ENCODE data around the gene PPP2R3A.
A peak's percentile ranks its signal among the peaks of the same experiment; 100 is the strongest.

The PPP2R3A gene

DNA sequence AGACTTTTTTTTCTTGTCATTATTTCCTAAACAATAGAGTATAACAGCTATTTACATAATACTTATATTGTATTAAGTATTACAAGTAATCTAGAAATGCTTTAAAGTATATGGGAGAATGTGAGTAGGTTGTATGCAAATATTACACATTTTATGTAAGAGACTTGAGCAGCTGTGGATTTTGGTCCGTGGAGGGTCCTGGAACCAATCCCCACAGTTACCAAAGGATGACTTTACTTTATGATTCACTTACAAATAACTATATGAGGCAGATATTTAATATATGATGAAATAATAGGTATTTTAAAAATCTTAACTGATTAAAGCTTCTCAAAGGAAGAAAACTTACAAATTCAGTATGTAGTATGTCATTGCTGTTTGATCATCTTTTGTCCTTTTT lies 56.3 kb downstream of the PPP2R3A start:
- no peak for DNase-seq (ENCODE audit: extremely low read depth in 1 of 2, low read depth in 1 of 2)

DNA sequence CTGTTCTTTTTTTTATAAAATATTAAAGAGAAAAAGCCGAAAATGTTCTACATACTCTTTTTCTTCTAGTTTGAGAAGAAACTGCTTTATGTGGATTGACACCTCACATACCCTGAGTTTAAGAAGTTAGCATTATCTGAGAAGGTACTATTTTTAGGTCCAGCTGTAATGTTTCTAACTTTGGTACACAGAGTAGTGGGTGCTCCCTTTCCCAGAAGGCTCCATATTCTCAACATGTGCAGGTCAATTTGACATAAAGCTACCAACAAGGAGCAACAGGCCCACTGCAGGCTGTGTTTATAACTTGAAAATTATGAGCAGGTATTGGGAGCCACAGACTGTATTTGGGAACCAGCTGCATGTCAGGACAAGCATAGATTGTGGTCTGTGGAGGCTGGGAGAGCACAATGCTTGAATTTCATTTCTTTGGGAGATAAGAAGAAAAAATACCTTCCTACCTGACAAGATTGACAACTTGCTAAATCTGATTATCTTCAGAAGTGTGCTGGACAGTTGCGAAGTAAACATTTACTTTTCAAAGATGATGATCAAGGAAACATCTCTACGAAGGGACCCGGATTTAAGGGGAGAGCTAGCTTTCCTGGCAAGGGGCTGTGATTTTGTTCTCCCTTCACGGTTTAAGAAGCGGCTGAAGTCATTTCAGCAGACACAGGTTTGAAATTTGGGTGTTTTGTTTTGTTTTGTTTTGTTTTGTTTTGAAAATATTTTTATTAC lies 57.2 kb downstream of the PPP2R3A start:
- no peak for DNase-seq (ENCODE audit: extremely low read depth in 1 of 2, low read depth in 1 of 2)

DNA sequence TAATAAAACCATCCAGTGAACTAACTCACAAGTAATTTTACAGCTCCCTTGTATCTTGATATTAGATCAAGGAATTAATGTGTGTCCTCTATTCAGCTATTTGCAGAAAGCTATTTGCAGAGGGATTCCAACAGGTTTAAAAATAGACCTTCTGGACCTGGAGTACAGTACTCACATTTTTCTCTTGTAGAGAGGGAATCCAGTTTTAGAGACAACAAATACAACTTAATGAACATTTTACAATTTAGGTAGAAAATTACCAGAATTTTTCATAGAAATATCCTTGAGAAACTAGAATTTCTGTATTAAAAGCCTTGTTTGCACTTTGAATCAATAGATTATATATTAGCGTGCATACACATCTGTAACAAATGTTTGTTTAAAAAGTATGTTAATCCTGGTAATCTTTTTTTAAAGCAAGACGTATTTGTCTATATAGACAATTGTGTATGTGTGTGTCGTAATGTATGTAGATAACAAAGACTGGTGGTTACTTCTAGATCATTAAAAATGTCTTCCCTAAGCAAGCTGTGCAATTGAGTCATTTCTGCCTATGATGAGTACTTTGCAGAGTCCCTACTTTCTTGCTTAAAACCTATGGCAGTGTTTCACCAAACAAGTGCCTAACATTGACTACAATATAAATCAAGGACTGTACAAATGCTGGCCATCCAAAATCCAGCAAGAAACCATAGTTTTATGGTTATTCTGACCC lies 57.9 kb downstream of the PPP2R3A start:
- DNase-seq (ENCODE audit: extremely low read depth in 1 of 2, low read depth in 1 of 2), result no peak

DNA sequence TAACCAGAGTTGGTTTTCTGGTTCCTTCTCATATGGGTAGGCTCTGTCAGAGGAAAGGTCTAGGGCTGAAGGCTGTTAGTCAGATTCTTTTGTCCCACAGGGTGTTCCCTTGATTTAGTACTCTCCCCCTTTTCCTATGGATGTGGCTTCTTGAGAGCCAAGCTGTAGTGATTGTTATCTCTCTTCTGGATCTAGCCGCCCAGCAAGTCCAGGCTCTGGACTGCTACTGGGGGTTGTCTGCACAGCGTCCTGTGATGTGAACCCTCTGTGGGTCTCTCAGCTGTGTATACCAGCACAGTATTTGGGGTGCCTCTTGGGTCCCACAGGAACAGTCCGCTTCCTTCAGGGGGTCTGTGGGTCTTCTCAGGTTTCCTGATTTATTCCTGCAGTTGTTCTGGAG lies 70.8 kb downstream of the PPP2R3A start:
- no peak for DNase-seq (ENCODE audit: extremely low read depth in 1 of 2, low read depth in 1 of 2)

DNA sequence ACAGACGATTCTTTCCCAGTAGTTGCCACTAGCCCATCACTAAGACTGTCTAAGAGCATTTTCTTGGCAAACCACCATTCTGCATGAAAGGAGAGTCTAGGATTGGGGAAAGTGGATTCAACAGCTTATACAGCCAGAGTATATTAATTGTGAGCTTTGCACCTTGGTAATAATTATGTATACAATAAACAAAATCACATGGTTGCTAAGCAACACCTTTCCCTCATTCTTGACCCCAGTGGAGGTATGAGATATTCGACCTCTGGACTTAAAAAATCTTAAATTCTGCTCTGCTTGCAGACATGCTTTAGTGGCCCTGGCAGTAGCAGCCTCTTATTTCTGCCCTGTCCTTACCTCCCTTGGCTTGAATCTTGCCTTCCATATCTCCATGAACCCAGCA lies 73.1 kb downstream of the PPP2R3A start:
- DNase-seq (ENCODE audit: extremely low read depth in 1 of 2, low read depth in 1 of 2), result no peak

DNA sequence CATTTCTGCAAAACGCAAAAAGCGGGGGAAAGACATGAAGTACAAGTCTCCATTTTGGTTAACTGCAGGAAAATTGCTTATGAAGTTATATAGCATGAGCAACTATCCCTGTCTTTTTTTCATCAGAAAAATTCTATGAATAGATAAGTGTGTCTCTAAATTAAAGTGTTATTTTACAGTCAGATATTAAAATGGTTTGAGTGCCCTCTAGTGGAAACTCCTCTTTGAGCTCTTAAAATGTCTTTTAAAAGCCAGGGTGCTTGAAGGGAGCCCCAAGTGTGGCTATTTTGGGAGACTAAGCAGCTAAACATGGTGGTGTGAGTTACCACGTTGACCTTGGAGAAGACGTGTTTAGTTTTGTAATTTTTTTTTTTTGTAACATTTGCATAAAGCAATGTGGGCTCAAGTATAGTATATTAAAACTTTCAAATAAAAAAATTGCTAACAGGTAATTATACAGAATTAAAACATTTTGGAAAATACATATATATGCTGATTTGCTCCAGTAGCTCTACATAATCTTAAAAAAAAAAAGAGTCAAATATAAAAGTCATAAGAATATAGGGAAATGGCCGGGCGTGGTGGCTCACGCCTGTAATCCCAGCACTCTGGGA lies 77.2 kb downstream of the PPP2R3A start:
- DNase-seq (ENCODE audit: extremely low read depth in 1 of 2, low read depth in 1 of 2), result no peak

- DNase-seq (ENCODE audit: extremely low read depth in 1 of 2, low read depth in 1 of 2), result no peak
Observed at GRCh38 chr3:136044980-136045745, 79.6 kb downstream of the PPP2R3A start.

DNA sequence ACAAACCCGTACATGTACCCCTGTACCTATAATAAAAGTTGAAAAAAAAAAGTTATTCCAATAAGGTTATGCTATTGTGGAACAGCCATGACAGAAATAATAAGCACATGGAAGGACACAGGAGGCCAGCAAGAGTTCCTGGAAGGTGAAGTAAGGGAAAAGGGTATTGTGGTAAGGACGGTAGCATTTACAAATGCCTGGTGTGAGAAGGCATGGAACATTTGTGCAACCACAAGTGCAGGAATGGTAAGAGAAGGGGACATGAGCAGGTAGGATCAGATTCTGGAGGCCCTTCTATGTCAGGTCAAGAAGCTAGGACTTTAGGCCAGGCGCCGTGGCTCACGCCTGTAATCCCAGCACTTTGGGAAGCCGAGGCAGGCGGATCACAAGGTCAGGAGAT lies 82.5 kb downstream of the PPP2R3A start:
- no peak for DNase-seq (ENCODE audit: extremely low read depth in 1 of 2, low read depth in 1 of 2)

DNA sequence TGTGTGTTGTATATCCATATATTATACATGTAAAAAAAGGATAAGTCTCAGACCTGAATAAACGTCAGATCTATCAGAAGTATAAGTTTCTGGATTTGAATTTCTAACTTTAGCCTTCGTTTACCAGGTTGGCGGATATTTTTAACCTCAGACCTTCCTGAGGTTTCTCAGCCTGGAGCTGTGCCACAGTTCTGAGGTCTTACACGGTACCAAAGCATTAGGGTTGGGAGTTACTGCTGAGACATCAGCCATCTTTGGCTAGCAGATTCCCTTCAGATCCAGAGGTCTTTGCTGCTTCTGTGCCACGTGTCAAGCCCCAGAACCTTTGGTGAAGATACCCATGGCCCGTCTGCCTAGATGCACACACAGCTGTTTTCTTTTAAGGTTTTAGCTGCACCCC lies 84.7 kb downstream of the PPP2R3A start:
- no peak for DNase-seq (ENCODE audit: extremely low read depth in 1 of 2, low read depth in 1 of 2)

DNA sequence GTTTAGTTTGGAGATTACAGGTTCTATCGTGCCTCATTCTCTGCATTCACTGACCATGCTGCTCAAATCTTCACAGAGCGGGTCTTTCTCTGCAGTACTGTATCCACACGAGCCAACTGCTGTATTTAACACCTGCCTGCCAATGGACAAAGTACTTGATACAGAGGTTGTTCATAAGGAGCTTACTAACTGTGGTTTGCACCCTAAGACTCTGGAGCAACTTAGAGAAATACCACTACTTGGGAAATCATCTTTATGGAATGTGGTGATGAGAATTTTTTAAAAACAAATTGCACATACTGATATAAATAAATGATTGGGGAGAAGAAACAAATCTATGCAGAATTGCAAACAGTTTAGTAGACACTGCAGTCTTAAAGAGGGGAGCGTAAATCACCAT lies 90.0 kb downstream of the PPP2R3A start:
- no peak for DNase-seq (ENCODE audit: extremely low read depth in 1 of 2, low read depth in 1 of 2)

GRCh38 chr3:136067211-136067610 lies 101.7 kb downstream of the PPP2R3A start:
- DNase-seq (ENCODE audit: extremely low read depth in 1 of 2, low read depth in 1 of 2), result no peak

- DNase-seq (ENCODE audit: extremely low read depth in 1 of 2, low read depth in 1 of 2), result no peak
Observed at GRCh38 chr3:136068708-136069107, 103.2 kb downstream of the PPP2R3A start.

- no peak for DNase-seq (ENCODE audit: extremely low read depth in 1 of 2, low read depth in 1 of 2)
Observed at GRCh38 chr3:136069933-136070332, 104.4 kb downstream of the PPP2R3A start.

GRCh38 chr3:136070334-136070733 lies 104.8 kb downstream of the PPP2R3A start:
- no peak for DNase-seq (ENCODE audit: extremely low read depth in 1 of 2, low read depth in 1 of 2)

- DNase-seq (ENCODE audit: extremely low read depth in 1 of 2, low read depth in 1 of 2), result no peak
Observed at GRCh38 chr3:136070953-136071949, 105.7 kb downstream of the PPP2R3A start.

- no peak for DNase-seq (ENCODE audit: extremely low read depth in 1 of 2, low read depth in 1 of 2)
Observed at GRCh38 chr3:136074546-136075170, 109.1 kb downstream of the PPP2R3A start.

DNA sequence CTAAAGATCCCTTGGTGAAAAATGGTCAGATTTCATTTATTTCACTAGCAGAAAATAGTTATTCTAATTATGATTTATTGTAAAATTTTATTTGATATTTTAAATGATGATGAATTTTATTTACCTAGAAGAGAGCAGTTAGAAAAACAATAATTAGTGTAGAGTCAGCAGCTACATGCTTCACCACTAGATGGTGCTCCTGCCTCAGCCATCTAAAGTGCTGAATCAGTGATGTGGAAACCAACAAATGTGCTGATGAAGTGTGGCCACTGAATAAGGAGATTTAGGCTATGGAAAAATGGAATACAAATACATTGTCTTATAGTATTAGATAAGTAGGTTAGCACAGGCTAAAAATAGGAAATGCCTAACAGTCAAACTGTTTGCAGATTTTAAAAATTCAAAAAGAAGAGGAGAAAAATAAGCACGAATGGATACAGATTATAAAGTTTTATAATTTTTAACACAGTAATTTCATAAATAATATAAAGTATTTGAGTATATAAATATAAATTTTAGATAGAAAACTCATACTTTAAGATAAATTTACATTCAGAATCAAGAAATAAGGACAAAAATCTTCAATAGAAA lies 109.8 kb downstream of the PPP2R3A start:
- peak; percentile 40 to 42 for DNase-seq (ENCODE audit: extremely low read depth in 1 of 2, low read depth in 1 of 2)

GRCh38 chr3:136075811-136076210 lies 110.3 kb downstream of the PPP2R3A start:
- DNase-seq (ENCODE audit: extremely low read depth in 1 of 2, low read depth in 1 of 2), result no peak

All from activated CD8-positive, alpha-beta memory T cell treated with anti-CD3 and anti-CD28 coated beads for 1 hour (primary cell).